Left kidney (tissue), 2 donors: ENCODE measurements around the gene GTPBP2. TPM values are rescaled to one million over a fixed set of nuclear protein-coding genes. Genes with fewer than 3 reads are reported as not detected.

Experiments used
- DNase-seq: peaks from one replicate; pipeline ENCODE4 v3.0.0-alpha.2; 2013
- polyA plus RNA-seq: library from polyadenylated mRNA; unstranded; fragments of 120-200 nt; gene quantifications from one replicate; pipeline ENCODE4 v1.2.1, GENCODE V29; 2013; ENCODE audit not compliant: insufficient read length

The GTPBP2 gene
- polyA plus RNA-seq, 1 donor, result 63.7 TPM

DNA sequence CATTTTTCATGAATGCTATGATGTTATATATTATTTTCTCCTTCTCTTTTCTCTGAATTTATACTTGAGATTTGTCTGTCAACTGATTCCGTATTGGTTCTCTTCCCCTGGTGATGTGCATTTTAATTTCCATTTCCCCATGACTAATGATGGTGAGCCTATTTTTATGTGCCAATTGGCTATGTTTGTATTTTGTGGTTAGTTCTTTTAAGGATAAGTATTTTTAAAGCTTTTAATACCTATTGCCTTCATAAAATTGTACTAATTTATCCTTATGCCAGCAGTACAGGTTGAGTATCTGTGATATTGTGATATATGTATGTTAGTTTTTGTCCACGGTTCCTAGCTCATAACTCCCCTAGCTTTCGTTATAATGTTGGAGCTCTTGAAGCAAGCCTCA, 50.3 kb downstream of the GTPBP2 start:
- no peak for DNase-seq

DNA sequence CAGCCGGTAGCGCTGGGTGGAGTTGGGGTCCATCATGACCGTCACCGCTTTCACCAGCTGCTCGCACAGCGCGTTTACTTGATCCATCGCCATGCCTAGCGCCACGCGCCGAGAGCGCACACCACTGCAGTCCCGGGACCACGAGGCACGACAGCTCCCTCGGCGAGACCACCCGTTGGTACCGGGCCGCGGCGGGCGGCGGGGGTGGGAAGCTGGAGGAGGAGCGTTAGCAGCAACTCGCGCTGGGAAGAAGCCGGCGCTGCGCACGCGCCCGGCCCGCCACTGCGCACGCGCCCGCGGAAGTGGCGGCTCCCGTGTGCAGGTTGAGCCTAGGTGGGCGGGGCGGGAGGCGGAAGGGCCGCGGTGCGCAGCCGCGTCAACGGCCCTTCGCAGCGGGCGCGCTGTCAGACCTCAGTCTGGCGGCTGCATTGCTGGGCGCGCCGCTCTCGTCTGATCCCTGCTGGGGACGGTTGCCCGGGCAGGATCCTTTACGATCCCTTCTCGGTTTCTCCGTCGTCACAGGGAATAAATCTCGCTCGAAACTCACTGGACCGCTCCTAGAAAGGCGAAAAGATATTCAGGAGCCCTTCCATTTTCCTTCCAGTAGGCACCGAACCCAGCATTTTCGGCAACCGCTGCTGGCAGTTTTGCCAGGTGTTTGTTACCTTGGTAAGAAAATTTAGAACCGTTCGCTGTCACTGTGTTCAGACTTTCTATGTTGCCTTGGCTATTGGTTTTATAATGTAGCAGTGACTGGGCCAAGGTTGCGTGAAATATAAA, 53.1 kb downstream of the GTPBP2 start, which contains the start of the genes POLH and XPO5:
TSS of gene POLH (plus strand) at position 414 of the 780 bp plus-strand sequence. CDS start 6,135 bp downstream, outside the sequence.
TSS of gene XPO5 (minus strand) at position 267 of the 780 bp plus-strand sequence. CDS start at position 93, 174 bp downstream.
- peak; percentile 89 for DNase-seq

DNA sequence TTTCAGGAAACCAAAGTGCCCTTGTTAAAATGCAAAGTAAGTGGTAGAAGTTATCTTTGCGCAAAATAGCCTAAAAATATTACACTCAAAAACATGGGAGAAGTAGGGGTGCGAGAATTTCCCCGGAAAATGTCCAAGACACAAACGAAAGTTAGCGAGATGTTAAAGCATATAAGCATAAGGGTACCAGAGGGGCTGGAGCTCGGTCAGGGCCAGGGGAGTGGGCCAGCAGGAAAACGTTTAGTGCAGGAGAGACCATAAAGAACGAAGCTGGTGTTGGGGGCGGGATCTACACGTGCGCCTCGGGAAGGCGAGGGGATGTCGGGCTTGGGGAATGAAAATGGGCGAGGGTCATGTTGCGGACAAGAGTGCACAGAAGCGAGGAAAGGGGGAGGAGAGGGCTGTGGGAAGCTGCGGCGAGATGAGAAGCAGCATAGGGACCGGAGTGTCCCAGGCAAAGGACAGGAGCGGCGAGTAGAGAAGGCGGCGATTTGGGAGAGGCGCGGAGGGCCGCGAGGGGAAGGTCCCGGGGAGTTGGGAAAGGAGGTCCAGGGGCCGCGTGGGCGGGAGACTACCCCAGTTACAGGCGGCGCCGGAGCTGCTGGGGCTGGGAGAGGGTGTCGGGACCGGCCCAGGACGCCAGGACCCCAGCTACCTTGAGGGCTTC, 53.8 kb downstream of the GTPBP2 start:
- DNase-seq, result peak; percentile 26

DNA sequence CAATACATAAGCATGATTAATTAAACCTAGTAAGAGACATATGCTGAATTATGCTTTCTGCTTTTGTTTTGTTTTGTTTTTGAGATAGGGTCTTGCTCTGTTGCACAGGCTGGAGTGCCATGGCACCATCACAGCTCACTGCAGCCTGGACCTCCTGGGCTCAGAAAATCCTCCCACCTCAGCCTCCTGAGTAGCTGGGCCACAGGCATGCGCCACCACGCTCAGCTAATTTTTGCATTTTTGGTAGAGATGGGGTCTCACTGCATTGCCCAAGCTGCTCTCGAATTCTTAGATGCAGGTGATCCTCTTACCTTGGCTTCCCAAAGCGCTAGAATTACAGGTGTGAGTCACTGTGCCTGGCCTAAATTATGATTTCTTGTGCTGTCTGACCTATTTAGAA, 57.0 kb downstream of the GTPBP2 start:
- DNase-seq, result no peak

DNA sequence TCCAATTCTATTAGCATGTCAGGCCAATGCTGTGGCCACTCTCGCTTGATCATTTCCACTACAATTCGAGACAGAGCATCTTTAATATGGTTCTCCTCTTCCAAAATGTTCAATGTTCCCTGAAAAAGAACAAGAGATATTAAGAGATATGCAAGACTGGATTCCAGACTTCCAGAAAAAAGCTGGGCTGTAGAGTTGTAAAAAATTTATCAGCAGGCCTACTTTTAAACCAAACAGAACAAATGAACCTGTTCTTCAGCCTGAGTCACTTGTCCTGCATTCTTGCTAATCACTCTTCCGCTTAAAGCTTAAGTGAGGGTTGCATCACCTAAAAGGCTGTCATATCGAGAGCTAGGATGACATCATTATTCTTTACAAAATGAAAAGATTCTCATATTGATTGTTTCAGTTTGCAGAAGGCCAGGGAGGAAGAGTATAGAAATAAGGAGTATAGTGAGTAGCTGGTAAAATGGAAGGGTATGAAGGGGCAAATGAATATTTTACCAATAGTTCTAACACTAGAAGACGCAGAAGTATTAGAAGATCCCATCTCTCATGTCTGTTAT, 58.1 kb downstream of the GTPBP2 start:
- DNase-seq, result no peak

Other genes starting within 250 kb of the GTPBP2 start
- 28.9 TPM for gene ABCC10, start 201.7 kb downstream of the GTPBP2 start, polyA plus RNA-seq
- gene DLK2, start 173.7 kb downstream of the GTPBP2 start, polyA plus RNA-seq, result 1.00 TPM
- 41.3 TPM for gene TJAP1, start 151.7 kb downstream of the GTPBP2 start, polyA plus RNA-seq
- 1.2 TPM for gene LRRC73, start 118.9 kb downstream of the GTPBP2 start, polyA plus RNA-seq
- 137 TPM for gene YIPF3, start 112.3 kb downstream of the GTPBP2 start, polyA plus RNA-seq
- 40.2 TPM for gene POLR1C, start 112.2 kb downstream of the GTPBP2 start, polyA plus RNA-seq
- gene XPO5, start 53.2 kb downstream of the GTPBP2 start, polyA plus RNA-seq, result 68.7 TPM
- gene POLH, start 53.1 kb downstream of the GTPBP2 start, polyA plus RNA-seq, result 28.5 TPM
- gene MAD2L1BP, start 6.6 kb upstream of the GTPBP2 start, polyA plus RNA-seq, result 25.7 TPM
- gene RSPH9, start 15.8 kb upstream of the GTPBP2 start, polyA plus RNA-seq, result 1.4 TPM
- 40.9 TPM for gene MRPS18A, start 58.5 kb upstream of the GTPBP2 start, polyA plus RNA-seq
- 312 TPM for gene VEGFA, start 140.9 kb upstream of the GTPBP2 start, polyA plus RNA-seq